Endodermal cell (in vitro differentiated cells): ENCODE data around the gene GSTM4. TPM values are rescaled to one million over a fixed set of nuclear protein-coding genes. Genes with fewer than 3 reads are reported as not detected.

Source experiments
- DNase-seq: peaks from one replicate; pipeline ENCODE4 v3.0.0-alpha.2; 2017
- H3K27ac ChIP-seq: 2 replicates; pipeline ENCODE4 v1.5.1; 2013; ENCODE audit warnings: mild to moderate bottlenecking, low read depth, low read length, moderate library complexity
- H3K27me3 ChIP-seq: 2 replicates; pipeline ENCODE4 v1.6.1; 2013; ENCODE audit warnings: mild to moderate bottlenecking, low read length, moderate library complexity; ENCODE audit not compliant: insufficient read depth, control insufficient read depth, poor library complexity, severe bottlenecking
- H3K36me3 ChIP-seq: 2 replicates; pipeline ENCODE4 v1.7.0; 2013; ENCODE audit warnings: mild to moderate bottlenecking, low read length, moderate library complexity; ENCODE audit not compliant: control insufficient read depth, insufficient read depth
- H3K4me1 ChIP-seq: one replicate; pipeline ENCODE4 v1.7.0; 2013; ENCODE audit warnings: low read length; ENCODE audit not compliant: control insufficient read depth, insufficient read depth
- H3K4me3 ChIP-seq: 2 replicates; pipeline ENCODE4 v1.5.1; 2013; ENCODE audit warnings: mild to moderate bottlenecking, low read length, moderate library complexity
- H3K9ac ChIP-seq: 2 replicates; pipeline ENCODE4 v1.6.1; 2013; ENCODE audit warnings: mild to moderate bottlenecking, low read length, moderate library complexity; ENCODE audit not compliant: poor library complexity, severe bottlenecking; ENCODE audit errors: extremely low read depth
- H3K9me3 ChIP-seq: 2 replicates; pipeline ENCODE4 v1.6.1; 2013; ENCODE audit warnings: mild to moderate bottlenecking, low read length, moderate library complexity; ENCODE audit not compliant: control insufficient read depth
- H3K27ac Mint-ChIP-seq: 2 replicates; pipeline ENCODE4 v1.8.0; 2020; ENCODE audit warnings: mixed read lengths
- H3K27me3 Mint-ChIP-seq: 2 replicates; pipeline ENCODE4 v1.8.0; 2021; ENCODE audit warnings: mild to moderate bottlenecking, mixed read lengths; ENCODE audit not compliant: insufficient read depth
- H3K36me3 Mint-ChIP-seq: 2 replicates; pipeline ENCODE4 v1.8.0; 2020; ENCODE audit warnings: low read depth, mixed read lengths
- H3K4me1 Mint-ChIP-seq: 2 replicates; pipeline ENCODE4 v1.8.0; 2020; ENCODE audit warnings: mixed read lengths
- H3K4me3 Mint-ChIP-seq: 2 replicates; pipeline ENCODE4 v1.8.0; 2020; ENCODE audit warnings: mild to moderate bottlenecking, moderate library complexity, mixed read lengths
- H3K9me3 Mint-ChIP-seq: 2 replicates; pipeline ENCODE4 v1.8.0; 2020; ENCODE audit warnings: mild to moderate bottlenecking, mixed read lengths
- WGBS, 2 experiments: methylation state at CpG; one replicate each; pipeline versions ENCODE4 v1.1.5 to v1.1.7; 2013; ENCODE audit warnings: missing lambda C conversion rate in 2 of 2, mixed read lengths in 1 of 2; ENCODE audit not compliant: insufficient coverage in 1 of 2, insufficient read length in 1 of 2; 5-methylcytosine and 5-hydroxymethylcytosine counted together
- total RNA-seq, 2 donors: library from RNA; stranded (reverse); fragmentation: NEBNext Ultra II Directional in 1 of 2; extraction: Animal tissue kit (Norgen Biotek cat#: 25700) in 1 of 2; gene quantifications; 2 replicates in 1 of 2; 3 replicates in 1 of 2; pipeline ENCODE4 v1.2.1, GENCODE V29; 2021
- TF ChIP-seq, protein P1 (sequence below): fragments of 200-600 bp; sonication (generic); conservative IDR thresholded peaks from 2 replicates; pipeline ENCODE4 v1.5.0; 2021; ENCODE audit warnings: antibody characterized with exemption, mild to moderate bottlenecking

GSTM4 gene
- total RNA-seq, 2 donors from 2014 or later = 20.1 to 28.5 TPM

GRCh38 chr1:109615879-109616278, 40.0 kb upstream of the GSTM4 start:
- Histone ChIP-seq H3K36me3 (no peaks in the 10 kb centered on the region), H3K9ac (no peak overlapping the region), H3K9me3 (no peaks in the 10 kb centered on the region), H3K4me1 (no peaks in the 10 kb centered on the region), H3K27ac (no peak overlapping the region), H3K4me3 (no peak overlapping the region), H3K27me3 (no peaks in the 10 kb centered on the region)
- Mint-ChIP-seq H3K9me3 (no peaks in the 10 kb centered on the region), H3K27me3 (no peaks in the 10 kb centered on the region), H3K4me3 (no peak overlapping the region), H3K36me3 (no peaks in the 10 kb centered on the region), H3K4me1 (peaks cover 25% of the 10 kb centered on the region), H3K27ac (no peak overlapping the region)
- TF ChIP-seq, protein P1, sequence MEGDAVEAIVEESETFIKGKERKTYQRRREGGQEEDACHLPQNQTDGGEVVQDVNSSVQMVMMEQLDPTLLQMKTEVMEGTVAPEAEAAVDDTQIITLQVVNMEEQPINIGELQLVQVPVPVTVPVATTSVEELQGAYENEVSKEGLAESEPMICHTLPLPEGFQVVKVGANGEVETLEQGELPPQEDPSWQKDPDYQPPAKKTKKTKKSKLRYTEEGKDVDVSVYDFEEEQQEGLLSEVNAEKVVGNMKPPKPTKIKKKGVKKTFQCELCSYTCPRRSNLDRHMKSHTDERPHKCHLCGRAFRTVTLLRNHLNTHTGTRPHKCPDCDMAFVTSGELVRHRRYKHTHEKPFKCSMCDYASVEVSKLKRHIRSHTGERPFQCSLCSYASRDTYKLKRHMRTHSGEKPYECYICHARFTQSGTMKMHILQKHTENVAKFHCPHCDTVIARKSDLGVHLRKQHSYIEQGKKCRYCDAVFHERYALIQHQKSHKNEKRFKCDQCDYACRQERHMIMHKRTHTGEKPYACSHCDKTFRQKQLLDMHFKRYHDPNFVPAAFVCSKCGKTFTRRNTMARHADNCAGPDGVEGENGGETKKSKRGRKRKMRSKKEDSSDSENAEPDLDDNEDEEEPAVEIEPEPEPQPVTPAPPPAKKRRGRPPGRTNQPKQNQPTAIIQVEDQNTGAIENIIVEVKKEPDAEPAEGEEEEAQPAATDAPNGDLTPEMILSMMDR = no peak
- 89% methylated on average over 3 of the region's 3 CpGs; no CpG with 5 or more reads in 1 of the 2 experiments for WGBS, 2 experiments
- peak; percentile 34 for DNase-seq

- TF ChIP-seq, protein P1 = no peak
- 90 to 93% methylated on average over 3 of the region's 3 CpGs for WGBS, 2 experiments
- Mint-ChIP-seq H3K27ac (peak overlapping the region; percentile 22), H3K36me3 (no peaks in the 10 kb centered on the region), H3K9me3 (no peaks in the 10 kb centered on the region), H3K4me1 (peaks cover 26% of the 10 kb centered on the region), H3K4me3 (no peak overlapping the region), H3K27me3 (no peaks in the 10 kb centered on the region)
- H3K27ac ChIP-seq = no peak overlapping the region
- no peaks in the 10 kb centered on the region for H3K36me3 ChIP-seq
- H3K4me3 ChIP-seq = no peak overlapping the region
- no peak for DNase-seq
- no peaks in the 10 kb centered on the region for H3K27me3 ChIP-seq
- peaks cover 1% of the 10 kb centered on the region for H3K4me1 ChIP-seq
- H3K9ac ChIP-seq = no peak overlapping the region
- H3K9me3 ChIP-seq = no peaks in the 10 kb centered on the region
These were observed 39.5 kb upstream of the GSTM4 start for GRCh38 chr1:109616391-109616790.

GRCh38 chr1:109617291-109617801, 38.6 kb upstream of the GSTM4 start:
- H3K36me3 Mint-ChIP-seq = no peaks in the 10 kb centered on the region

More at GRCh38 chr1:109617291-109617801, 38.6 kb upstream of the GSTM4 start:
- Mint-ChIP-seq H3K9me3 (no peaks in the 10 kb centered on the region), H3K27ac (peak overlapping the region; percentile 74), H3K4me1 (peaks cover 28% of the 10 kb centered on the region), H3K27me3 (no peaks in the 10 kb centered on the region), H3K4me3 (no peak overlapping the region)
- H3K27ac ChIP-seq = peak overlapping the region; percentile 54
- WGBS, 2 experiments = 60% methylated on average over 3 of the region's 3 CpGs; no CpG with 5 or more reads in 1 of the 2 experiments
- DNase-seq = peak; percentile 75
- H3K4me3 ChIP-seq = no peak overlapping the region
- peaks cover 7% of the 10 kb centered on the region for H3K4me1 ChIP-seq
- no peak overlapping the region for H3K9ac ChIP-seq
- H3K27me3 ChIP-seq = no peaks in the 10 kb centered on the region
- no peaks in the 10 kb centered on the region for H3K9me3 ChIP-seq
- TF ChIP-seq, protein P1 = peak; percentile 35
- H3K36me3 ChIP-seq = no peaks in the 10 kb centered on the region
